Measurements from ENCODE around the gene NGB.
A peak's percentile ranks its signal among the peaks of the same experiment; 100 is the strongest.
"Not testable (repeated sequence)": the region's sequence is repeated elsewhere in the genome, so short reads cannot be mapped to it uniquely, and the experiment has no call there.

Gene NGB

GRCh38 chr14:77271113-77271710 lies at the start of gene NGB:
TSS of gene NGB (minus strand) at chr14:77271206. CDS start at chr14:77270937, 269 bp downstream.
- no peak for DNase-seq

GRCh38 chr14:77320238-77320935 lies 49.4 kb upstream of the NGB start, which contains the start of gene POMT2:
TSS of gene POMT2 (minus strand) at chr14:77320883. CDS start at chr14:77320681, 202 bp downstream.
- DNase-seq = peak; percentile 82 to 95

GRCh38 chr14:77319422-77319821 lies 48.4 kb upstream of the NGB start:
- DNase-seq = peak in 1 of 2 experiments; percentile 21

GRCh38 chr14:77318756-77319155 lies 47.8 kb upstream of the NGB start:
- DNase-seq = not testable (repeated sequence)

- DNase-seq = no peak
These were observed 47.1 kb upstream of the NGB start for GRCh38 chr14:77318006-77318553.

- no peak for DNase-seq
These were observed 45.9 kb upstream of the NGB start for GRCh38 chr14:77316872-77317301.

- no peak for DNase-seq
These were observed 45.1 kb upstream of the NGB start for GRCh38 chr14:77316195-77316505.

- no peak for DNase-seq
These were observed 43.8 kb upstream of the NGB start for GRCh38 chr14:77314539-77315457.

- no peak for DNase-seq
These were observed 43.0 kb upstream of the NGB start for GRCh38 chr14:77314043-77314442.

GRCh38 chr14:77313371-77313770 lies 42.4 kb upstream of the NGB start:
- no peak for DNase-seq

- no peak for DNase-seq
These were observed 40.2 kb upstream of the NGB start for GRCh38 chr14:77311217-77311616.

- DNase-seq = no peak
These were observed 39.0 kb upstream of the NGB start for GRCh38 chr14:77310026-77310425.

- no peak for DNase-seq
These were observed 38.1 kb upstream of the NGB start for GRCh38 chr14:77309131-77309530.

GRCh38 chr14:77306851-77307496 lies 36.0 kb upstream of the NGB start:
- no peak for DNase-seq

- no peak for DNase-seq
These were observed 35.4 kb upstream of the NGB start for GRCh38 chr14:77306416-77306815.

GRCh38 chr14:77305696-77306095 lies 34.7 kb upstream of the NGB start:
- DNase-seq = no peak

- no peak for DNase-seq
These were observed 32.6 kb upstream of the NGB start for GRCh38 chr14:77303417-77304156.

GRCh38 chr14:77302926-77303325 lies 31.9 kb upstream of the NGB start:
- no peak for DNase-seq

- DNase-seq = peak; percentile 39 to 80
These were observed 30.1 kb upstream of the NGB start for GRCh38 chr14:77301103-77301502.

GRCh38 chr14:77299771-77300170 lies 28.8 kb upstream of the NGB start:
- no peak for DNase-seq

GRCh38 chr14:77296906-77297305 lies 25.9 kb upstream of the NGB start:
- DNase-seq = no peak

- no peak for DNase-seq
These were observed 25.1 kb upstream of the NGB start for GRCh38 chr14:77296155-77296554.
